ENCODE measurements around the gene PRKAR2A.
"Not testable (repeated sequence)": the region's sequence is repeated elsewhere in the genome, so short reads cannot be mapped to it uniquely, and the experiment has no call there.

Gene PRKAR2A

GRCh38 chr3:48847053-48847503 lies 596 bp downstream of the PRKAR2A start:
- DNase-seq (ENCODE audit: low read depth), result peak; percentile 68
- no peak for TF ChIP-seq CTCF (conservative IDR thresholded peaks at IDR 0.05; ENCODE audit: low read depth, low read length)
- H3K4me3 ChIP-seq (ENCODE audit: low read depth, low read length), result peak overlapping the region; percentile 83

GRCh38 chr3:48845170-48845569 lies 2.5 kb downstream of the PRKAR2A start:
- no peak overlapping the region for H3K4me3 ChIP-seq (ENCODE audit: low read depth, low read length)
- TF ChIP-seq CTCF (conservative IDR thresholded peaks at IDR 0.05; ENCODE audit: low read depth, low read length), result no peak
- DNase-seq (ENCODE audit: low read depth), result peak; percentile 20

GRCh38 chr3:48837163-48837562 lies 10.5 kb downstream of the PRKAR2A start:
- H3K4me3 ChIP-seq (ENCODE audit: low read depth, low read length), result no peak overlapping the region
- no peak for TF ChIP-seq CTCF (conservative IDR thresholded peaks at IDR 0.05; ENCODE audit: low read depth, low read length)
- no peak for DNase-seq (ENCODE audit: low read depth)

GRCh38 chr3:48835650-48836366 lies 11.9 kb downstream of the PRKAR2A start:
- no peak for DNase-seq (ENCODE audit: low read depth)
- no peak for TF ChIP-seq CTCF (conservative IDR thresholded peaks at IDR 0.05; ENCODE audit: low read depth, low read length)
- H3K4me3 ChIP-seq (ENCODE audit: low read depth, low read length), result no peak overlapping the region

GRCh38 chr3:48832684-48833083 lies 15.0 kb downstream of the PRKAR2A start:
- H3K4me3 ChIP-seq (ENCODE audit: low read depth, low read length), result no peak overlapping the region
- DNase-seq (ENCODE audit: low read depth), result peak; percentile 40
- no peak for TF ChIP-seq CTCF (conservative IDR thresholded peaks at IDR 0.05; ENCODE audit: low read depth, low read length)

- no peak for DNase-seq (ENCODE audit: low read depth)
- no peak overlapping the region for H3K4me3 ChIP-seq (ENCODE audit: low read depth, low read length)
- no peak for TF ChIP-seq CTCF (conservative IDR thresholded peaks at IDR 0.05; ENCODE audit: low read depth, low read length)
Observed at GRCh38 chr3:48830715-48831114, 17.0 kb downstream of the PRKAR2A start.

GRCh38 chr3:48829525-48829924 lies 18.1 kb downstream of the PRKAR2A start:
- not testable (repeated sequence) for H3K4me3 ChIP-seq (ENCODE audit: low read depth, low read length); DNase-seq (ENCODE audit: low read depth)

- DNase-seq (ENCODE audit: low read depth); H3K4me3 ChIP-seq (ENCODE audit: low read depth, low read length): not testable (repeated sequence)
Observed at GRCh38 chr3:48827874-48828273, 19.8 kb downstream of the PRKAR2A start.

Measured in choroid plexus epithelial cell (primary cell).